NCI-H2029 (cell line): ENCODE data around the gene NVL.
A peak's percentile ranks its signal among the peaks of the same experiment; 100 is the strongest.
"Not testable (repeated sequence)": the region's sequence is repeated elsewhere in the genome, so short reads cannot be mapped to it uniquely, and the experiment has no call there.

Experiments used
- DNase-seq: peaks from one replicate; lab custom pipeline; 2025; lab: John Stamatoyannopoulos, UW

The NVL gene

DNA sequence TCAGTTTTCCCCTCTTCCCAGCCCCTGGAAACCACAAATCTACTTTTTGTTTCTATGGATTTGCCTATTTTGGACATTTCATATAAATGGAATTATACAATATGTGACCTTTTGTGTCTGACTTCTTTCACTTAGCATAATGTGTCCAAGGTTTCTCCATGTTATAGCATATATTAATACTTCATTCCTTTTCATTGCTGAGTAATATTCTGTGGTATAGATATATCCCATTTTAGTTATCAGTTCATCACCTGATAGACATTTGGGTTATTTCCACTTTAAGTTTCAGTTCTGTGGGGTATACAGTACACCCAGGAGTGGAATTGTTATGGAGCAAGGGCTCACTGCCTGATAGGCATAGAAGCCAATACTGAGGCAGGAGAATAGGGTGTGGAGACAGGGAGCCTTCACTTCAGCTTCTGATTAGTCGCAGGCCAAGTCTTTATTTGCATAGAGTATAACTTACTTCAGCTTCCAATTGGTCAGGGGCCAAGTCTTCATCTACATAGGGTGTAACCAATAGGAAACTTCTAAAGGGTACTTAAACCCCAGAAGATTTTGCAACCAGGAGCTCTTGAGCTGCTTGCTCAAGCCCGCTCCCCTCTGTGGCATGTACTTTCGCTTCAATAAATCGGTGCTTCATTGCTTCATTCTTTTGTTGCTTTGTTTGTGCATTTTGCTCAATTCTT lies 8.3 kb upstream of the NVL start:
- no peak for DNase-seq

DNA sequence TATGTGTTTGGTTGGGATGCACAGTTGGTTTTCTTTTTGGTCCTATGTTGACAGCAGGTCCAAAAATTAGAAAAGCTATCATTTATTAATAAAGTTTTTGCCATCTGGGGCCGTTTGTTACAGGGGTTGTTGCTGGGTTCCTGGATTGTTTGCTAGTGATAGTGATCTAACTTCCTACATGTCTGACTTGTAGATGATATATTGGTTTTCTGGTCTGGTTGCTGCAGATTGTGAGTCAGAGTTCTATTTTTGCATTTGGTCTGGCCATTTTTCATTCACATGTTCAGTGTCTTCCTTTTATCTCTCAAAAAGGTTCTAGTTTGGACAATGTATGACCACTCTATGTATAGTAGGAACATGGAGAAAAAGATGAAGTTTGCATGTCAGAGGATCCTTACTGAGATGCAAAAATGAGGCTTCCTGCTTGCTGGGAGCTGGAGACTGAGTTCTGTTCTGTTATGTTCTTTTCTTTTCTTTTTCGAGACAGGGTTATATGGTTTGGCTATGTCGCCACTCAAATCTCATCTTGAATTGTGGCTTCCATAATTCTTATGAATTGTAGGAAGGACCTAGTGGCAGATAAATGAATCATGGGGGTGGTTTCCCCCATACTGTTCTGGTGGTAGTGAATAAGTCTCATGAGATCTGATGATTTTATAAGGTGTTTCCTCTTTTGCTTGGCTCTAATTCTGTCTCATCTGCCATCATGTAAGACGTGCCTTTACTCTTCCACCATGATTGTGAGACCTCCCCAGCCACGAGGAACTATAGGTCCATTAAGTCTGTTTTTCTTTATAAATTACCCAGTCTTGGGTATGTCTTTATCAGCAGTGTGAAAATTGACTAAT lies 4.2 kb upstream of the NVL start:
- no peak for DNase-seq

DNA sequence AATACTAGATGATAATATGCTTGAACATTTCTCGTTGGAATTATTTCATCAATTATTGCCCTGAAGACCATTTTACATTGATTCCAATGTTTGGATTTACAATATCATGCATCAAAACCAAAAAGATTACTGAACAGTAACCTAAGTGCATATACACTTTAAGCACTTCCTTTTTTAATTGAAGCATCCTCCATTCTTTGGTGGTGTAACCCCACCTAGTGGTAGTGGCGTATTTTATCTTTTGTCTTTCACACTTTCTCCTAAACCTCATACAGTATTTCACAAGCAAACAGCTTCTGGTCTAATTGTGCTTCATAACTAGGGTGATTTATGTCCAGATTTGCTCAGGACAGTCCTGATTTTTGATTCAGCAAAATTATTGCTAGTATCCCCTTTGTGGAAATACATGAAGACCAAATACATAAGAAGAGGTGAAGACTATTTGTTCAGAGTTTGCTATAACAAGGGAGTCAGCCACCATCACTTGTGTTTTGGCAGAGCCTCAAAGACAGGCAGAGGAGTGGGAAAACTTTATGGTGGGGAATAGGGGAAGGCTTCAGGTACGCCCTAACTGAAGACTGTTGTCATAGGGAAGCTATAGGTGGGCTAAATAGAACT lies 3.4 kb upstream of the NVL start:
- peak; percentile 39 for DNase-seq

DNA sequence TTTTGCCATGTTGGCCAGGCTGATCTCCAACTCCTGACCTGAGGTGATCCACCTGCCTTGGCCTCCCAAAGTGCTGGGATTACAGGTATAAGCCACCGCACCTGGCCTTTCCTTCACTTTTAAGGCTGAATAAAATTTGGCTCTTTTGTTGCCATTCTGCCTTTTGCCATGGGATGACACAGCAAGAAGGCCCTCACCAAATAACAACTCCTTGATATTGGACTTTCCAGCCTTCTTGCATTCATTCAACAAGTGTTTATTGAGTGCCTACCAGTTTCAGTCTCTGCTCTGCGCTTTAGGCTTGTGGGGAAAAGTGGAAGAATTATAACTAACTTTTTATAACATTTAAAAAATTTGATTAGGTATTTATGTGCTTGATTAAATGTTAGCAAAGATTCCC lies 1.9 kb upstream of the NVL start:
- DNase-seq = no peak

DNA sequence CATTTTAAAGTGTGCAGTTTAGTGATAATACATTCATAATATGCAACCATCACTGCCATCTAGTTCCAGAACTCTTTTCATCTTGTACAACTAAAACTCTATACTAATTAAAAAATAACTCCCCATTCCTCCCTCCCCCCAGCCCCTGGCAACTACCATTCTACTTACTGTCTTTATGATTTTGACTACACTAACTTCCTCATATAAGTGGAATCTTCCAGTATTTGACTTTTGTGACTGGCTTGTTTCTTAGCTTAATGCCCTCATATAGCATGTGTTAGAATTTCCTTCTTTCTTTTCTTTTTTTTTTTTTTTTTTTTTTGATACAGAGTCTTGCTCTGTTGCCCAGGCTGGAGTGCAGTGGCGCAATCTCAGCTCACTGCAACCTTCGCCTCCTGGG lies 1.4 kb upstream of the NVL start:
- no peak for DNase-seq

DNA sequence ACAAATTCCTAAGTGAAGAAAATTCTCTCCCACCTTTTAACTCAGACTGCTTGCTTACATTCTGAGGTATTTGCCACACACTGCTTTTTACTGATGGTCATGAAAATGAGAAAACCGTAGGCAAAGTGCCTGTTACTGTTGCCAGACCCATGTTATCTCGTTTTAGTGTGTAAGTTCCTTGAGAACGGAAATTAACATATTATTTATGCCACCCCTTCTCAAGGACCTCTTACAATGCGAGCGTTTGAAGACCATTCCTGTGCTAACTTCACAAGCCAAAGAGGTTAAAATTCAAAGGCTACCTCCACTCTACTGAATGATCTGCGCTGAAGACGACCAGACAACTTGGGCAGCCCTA lies 509 bp downstream of the NVL start:
- DNase-seq = no peak

DNA sequence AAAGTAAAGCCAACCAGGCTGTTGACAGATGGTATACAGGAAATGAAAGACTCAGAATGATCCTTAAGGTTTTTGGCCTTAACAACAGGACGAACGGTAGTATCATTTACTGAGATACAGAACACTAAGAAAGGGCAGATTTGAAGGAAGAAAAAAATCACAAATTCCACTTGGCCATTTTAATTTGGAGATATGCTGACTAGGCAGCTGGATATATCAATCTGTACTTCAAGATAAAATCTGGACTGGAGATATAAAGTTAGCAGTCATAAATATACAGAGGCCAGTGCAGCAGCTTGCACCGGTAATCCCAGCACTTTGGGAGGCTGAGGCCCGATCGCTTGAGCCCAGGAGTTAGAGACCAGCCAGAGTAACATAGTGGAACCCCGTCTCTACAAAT lies 1.3 kb downstream of the NVL start:
- DNase-seq = no peak

DNA sequence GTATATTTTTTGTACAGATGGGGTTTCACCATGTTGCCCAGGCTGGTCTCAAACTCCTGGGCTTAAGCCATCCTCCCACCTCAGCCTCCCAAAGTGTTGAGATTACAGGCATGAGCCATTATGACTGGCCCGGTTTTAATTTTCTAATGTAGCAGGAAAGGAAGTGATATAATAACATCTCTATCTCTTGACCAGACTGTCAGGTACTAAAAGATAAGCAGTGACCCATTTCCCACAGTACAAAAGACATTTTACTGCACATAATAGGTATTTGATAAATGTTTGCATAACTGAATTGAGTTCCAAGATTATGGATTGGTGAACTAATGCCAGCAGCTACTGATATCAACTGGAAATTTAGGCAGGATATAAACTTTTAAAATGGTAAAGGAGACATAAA lies 4.0 kb downstream of the NVL start:
- no peak for DNase-seq

DNA sequence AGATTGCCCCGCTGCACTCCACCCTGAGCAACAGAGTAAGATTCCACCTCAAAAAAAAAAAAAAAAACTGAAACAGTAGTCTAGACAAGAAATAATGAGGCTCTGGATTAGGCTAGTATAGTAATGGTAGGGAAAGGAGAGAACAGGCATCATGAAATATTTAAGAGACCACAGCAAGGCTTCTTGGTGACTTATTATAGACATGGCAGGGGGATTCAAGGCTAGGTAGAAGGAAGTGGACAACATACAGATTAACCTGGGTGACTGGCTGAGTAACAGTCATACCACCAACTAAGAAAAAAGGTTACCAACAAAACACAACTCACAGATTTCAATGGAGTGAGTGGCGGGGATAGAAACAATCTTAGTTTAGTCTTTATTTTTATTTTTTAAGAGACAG lies 8.3 kb downstream of the NVL start:
- DNase-seq = no peak

DNA sequence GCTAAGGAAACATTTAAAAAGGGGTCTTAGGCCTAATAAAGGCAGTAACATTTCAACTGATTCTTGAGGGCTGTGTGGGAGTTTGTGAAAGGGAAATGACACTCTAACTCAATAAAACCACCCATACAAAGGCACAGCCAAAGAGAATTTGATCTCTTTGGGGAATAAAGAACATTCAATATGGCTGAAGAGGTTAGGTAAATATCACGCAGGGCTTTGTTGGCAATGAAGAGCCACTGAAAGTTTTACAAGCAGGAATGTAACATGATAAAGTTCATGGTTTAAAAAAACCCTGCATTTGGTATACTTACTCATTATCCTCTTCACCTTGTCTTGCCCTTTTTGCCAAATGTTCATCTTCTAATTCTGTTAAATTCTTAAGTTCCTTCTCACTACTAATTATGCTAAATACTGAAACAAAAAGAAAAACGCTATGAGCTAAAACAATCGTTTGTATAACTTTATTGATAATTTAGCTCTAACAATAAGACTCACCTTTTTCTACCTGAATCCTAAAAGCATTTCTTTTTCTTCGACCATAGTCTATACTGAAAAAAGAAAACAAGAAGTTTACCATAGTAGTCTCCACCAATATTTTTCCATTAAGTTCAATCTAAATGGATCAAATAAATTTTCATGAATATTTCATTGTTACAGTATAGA lies 12.5 kb downstream of the NVL start:
- peak; percentile 68 for DNase-seq

DNA sequence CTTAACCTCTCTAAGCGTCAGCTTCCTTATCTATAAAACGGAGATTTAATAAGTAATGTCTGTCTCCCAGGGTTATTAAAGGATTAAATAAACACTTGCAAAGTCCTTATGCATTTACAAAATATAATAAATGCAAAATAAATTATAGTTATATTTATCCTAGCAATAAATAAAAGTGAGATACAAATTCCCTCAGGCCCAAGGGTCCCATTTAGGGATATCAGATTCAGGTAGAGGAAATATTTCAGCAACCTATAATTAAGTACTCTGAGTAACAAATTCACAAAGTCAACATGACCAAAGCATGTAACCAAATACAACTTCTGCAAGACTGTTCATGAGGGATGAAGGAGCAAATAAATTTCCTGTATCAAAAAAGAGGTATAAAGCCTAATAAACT lies 17.9 kb downstream of the NVL start:
- DNase-seq = no peak

DNA sequence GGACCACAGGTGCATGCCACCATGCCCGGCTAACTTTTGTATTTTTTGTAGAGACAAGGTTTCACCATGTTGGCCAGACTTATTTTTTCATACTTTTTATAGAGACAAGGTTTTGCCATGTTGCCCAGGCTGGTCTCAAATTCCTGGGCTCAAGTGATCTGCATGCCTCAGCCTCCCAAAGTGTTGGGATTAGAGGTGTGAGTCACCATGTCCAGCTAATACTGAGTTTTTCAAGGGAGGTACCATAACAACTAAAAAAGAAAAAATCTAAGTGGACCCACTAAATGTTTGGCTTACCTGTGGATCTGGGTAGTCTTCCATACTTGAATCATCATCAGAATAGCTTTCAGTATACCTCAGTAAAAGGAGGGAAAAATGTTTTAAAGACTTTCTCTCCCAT lies 18.5 kb downstream of the NVL start:
- not testable (repeated sequence) for DNase-seq

DNA sequence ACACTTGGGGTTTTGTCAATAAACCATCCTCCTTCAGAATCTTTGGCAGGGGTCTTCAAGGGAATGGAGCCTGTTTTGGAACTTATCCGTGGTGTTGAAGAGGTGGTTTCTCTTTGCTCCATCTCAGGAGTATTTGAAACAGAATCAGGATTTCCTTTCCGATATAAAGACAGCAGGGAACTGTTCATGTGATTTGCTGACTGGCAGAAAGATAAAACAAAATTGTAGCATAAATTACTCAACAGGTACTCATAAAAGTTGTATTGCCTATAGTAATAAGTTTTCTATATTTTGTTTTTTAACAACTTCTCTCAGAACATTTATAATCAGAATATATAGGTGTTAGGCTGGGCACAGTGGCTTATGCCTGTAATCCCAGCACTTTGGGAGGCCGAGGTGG lies 21.9 kb downstream of the NVL start:
- no peak for DNase-seq

DNA sequence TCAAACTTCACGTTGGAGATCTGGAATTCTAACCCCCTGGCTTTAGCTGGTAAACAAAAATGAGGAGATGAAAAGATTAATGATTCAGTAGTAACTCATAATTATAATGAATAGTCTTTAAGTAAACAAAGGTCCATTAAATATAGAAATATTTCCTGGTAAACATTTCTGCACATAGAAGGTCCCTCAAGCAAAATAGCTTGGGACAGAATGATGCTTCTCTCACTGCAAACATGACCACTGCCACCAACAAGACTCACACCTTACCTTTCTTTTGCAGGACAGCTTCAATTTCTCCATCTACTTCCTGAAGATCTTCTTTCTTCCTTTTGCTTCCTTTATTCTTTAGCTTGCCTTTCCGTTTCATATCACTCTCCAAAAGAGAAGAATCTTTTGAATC lies 25.2 kb downstream of the NVL start:
- no peak for DNase-seq

DNA sequence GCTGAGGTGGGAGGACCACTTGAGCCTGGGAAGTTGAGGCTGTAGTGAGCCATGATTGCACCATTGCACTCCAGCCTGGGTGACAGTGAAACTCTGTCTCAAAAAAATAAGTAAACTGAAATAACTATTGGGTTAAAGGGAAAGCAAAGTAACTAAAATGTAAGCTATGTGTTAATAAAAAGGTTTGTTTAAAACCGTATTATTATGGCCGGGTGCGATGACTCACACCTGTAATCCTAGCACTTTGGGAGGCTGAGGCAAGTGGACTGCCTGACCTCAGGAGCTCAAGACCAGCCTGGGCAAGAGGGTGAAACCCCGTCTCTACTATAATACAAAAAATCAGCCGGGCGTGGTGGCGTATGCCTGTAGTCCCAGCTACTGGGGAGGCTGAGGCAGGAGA lies 27.0 kb downstream of the NVL start:
- no peak for DNase-seq

DNA sequence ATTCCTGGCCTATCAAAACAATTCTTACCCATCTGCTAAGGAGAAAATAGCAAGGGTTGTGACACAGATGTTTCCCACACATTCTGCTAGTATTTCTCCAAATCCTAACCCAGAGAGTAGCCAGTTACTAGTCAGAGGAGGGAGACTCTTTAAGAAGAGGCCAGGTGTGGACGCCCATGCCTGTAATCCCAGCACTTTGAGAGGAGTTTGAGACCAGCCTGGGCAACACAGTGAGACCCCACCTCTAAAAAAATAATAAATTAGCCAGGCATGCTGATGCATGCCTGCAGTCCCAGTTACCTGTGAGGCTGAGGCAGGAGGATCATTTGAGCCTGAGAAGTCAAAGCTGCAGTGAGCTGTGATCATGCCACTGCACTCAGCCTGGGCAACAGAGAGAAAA lies 28.6 kb downstream of the NVL start:
- DNase-seq = no peak

DNA sequence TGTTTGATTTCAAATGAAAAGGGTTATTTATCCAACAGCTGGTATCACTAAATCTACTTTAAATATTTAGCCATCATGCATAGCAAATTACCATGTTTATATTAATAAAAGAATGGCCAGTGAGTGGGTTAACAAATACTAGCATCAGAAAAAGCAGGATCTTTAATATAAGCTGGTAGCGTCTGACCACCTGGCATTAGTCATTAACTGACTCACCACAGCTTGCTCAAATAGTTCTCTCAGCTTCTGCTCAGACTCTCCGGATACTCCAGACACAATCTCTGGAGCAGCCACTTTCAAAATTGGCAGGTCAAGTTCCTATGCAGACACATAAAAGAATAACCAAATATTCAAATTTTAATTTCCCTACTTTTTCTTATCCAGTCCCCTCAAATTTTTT lies 29.6 kb downstream of the NVL start:
- no peak for DNase-seq

DNA sequence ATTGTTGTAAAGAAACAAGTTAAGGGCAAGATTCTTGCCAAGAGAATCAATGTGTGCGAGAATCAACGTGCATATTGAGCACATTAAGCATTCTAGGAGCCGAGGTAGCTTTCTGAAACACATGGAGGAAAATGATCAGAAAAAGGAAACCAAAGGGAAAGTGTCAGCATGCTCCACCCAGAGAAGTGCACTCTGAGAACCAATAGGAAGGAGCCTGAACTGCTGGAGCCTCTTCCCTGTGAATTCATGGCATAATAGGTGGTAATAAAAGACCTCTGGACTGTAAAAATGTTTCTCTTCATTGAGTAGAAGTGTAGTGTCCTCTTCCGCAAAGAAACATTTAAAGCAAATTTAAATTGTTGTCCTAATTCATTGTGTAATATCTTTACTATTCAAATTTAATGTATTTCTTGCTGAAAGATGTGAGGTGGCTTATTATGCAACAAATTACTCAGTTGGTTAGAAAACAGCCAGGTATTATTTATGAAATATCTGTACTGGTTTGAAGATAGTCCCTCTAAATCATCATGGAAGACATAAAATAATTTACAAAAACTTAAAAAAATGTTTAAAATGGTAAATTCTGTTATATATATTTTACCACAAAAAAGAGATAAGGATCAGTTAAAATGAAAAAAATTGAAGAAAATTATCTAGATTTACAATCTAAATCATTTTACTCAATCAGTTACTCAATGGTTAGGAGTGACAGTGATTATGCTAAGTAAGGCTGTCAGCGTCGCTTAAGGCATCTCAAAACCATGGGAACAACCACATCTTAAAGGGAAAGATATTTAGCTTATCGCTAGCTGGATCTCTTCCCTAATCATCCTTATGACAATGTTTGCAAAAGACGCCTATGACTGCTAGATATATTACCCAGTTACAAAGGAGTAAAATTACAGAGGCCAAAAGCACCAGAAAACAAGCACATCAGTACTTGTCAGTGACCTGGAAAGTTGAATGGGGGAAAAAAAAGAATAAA lies 31.3 kb downstream of the NVL start:
- DNase-seq = no peak

DNA sequence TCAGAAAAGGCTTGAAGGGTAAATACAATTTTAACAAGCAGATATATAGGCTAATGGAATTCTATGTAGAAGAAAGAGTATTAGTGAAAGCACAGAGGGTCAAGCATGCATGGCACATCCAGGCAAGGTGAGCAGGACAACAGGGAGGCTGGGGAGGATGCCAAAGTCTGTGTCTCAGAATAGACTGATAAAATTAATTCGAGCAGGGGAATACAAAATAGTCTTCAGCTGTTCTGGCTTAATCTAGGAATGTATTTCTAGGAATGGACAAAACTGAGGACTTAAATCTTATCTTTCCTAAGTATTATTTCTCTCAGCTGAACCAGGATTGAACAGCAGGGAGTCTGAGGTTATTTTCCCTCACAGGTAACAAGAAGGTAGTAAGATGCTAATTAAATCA lies 35.2 kb downstream of the NVL start:
- DNase-seq = no peak

DNA sequence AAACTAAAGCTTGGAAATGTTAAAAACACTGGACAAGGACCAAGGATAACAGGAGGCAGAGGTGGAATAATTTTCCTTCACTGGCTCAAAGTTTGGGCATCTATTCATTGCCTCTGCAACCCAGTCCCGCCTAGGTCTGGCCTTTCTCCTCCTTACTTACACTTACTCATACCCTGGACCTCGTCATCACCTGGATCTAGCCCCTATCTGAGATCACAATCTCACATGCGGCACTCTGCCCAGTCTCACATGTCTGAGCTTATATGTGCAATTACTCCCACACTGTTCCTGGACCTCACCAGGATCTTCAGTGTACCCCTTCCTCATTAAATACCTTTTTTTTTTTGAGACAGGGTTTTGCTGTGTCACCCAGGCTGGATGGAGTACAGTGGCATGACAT lies 37.6 kb downstream of the NVL start:
- DNase-seq = no peak

DNA sequence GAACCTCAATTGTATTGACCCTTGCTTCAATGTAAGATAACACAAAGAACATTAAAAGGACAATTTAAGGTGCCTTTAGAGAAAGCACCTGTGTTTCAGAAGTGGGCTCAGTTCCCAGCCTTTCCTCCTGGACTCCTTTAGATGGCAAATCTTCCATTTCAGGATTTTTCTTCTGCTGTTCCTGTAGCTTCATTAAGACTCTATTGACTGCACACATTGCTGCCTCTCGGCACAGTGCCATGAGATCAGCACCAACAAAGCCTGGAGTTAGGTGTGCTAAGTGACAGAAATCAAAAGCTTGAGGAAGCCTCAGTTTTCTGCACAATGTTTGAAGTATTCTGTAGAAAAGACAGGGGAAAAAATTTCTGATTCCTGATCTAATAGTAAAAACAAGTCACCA lies 40.6 kb downstream of the NVL start:
- no peak for DNase-seq

DNA sequence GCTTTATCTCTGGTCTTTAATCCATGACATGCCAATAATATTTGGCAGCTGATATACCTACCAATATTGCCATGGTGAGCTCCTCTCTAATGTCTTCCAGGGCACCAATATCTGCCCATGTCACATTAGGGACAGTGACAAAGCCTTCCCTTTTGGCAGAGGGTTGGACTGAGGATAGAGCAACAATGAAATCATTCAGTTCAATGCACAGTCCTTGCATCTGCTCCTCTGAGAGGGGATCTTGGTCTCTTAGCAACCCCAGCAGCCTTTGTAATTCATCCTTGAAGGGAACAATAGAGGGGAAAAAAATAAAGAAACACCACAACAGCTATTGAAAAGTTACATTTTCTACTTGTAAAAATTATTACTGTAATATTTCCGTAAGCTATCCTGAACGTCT lies 42.3 kb downstream of the NVL start:
- DNase-seq = no peak
